ENCODE data around the gene ZMYND8.
"Not testable (repeated sequence)": the region's sequence is repeated elsewhere in the genome, so short reads cannot be mapped to it uniquely, and the experiment has no call there.

ZMYND8 gene

DNA sequence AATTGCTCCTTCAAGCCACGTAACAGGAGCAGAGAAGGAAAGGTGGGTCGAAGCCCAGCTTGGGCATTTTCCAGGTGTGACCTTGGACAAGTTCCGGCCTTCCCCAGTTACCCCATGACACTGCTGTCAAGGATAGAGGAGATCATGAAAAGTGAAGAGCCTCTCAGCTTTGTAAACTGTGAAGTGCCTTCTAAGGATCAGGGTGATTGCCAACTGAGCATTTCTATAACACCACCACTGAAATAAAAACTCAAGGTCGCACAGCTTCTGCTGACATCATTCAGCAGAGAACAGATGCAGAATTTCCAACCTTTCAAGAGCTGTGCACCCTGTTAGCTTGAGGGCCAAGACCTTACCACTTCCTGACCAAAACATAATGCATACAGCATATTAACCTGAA, 24.0 kb upstream of the ZMYND8 start:
- no peak overlapping the region for H3K4me2 ChIP-seq (ENCODE audit: insufficient read depth, low read length, poor library complexity, severe bottlenecking)
- H3K79me1 ChIP-seq (ENCODE audit: low read depth, low read length) = no peaks in the 10 kb centered on the region
- no peak overlapping the region for H3K18ac ChIP-seq (ENCODE audit: low read length)
- H3K23ac ChIP-seq (ENCODE audit: low read depth, low read length, poor library complexity) = no peak overlapping the region
- H2BK120ac ChIP-seq (ENCODE audit: low read depth, low read length) = no peak overlapping the region
- H2AK5ac ChIP-seq (ENCODE audit: low read depth, low read length) = no peak overlapping the region
- no peak overlapping the region for H4K91ac ChIP-seq (ENCODE audit: low read depth, low read length, poor library complexity)
- peaks cover 8 to 12% of the 10 kb centered on the region in 2 donors for H3K4me1 ChIP-seq (ENCODE audit: control insufficient read depth in 2 of 2, insufficient read depth in 1 of 2, low read depth in 1 of 2, low read length in 2 of 2)
- no peaks in the 10 kb centered on the region for H3K27me3 ChIP-seq (ENCODE audit: control insufficient read depth in 3 of 3, insufficient read depth in 3 of 3, low read depth in 1 of 3, low read length in 3 of 3)
- no peak overlapping the region for H3K4me3 ChIP-seq (ENCODE audit: low read length in 2 of 2)
- no peak overlapping the region for H3K9ac ChIP-seq (ENCODE audit: low read depth, low read length, poor library complexity)
- H3K27ac ChIP-seq (replicated peaks; ENCODE audit: low read length) = no peak overlapping the region
- no peak for DNase-seq (ENCODE audit: low spot score)
- no peak overlapping the region for H2BK5ac ChIP-seq (ENCODE audit: low read length)
- H3K4ac ChIP-seq (ENCODE audit: low read length) = no peak overlapping the region
- no peak overlapping the region for H2BK12ac ChIP-seq (ENCODE audit: low read length)
- H2BK15ac ChIP-seq (ENCODE audit: low read length) = no peak overlapping the region
- H3K14ac ChIP-seq (ENCODE audit: low read length) = no peak overlapping the region
- no peak overlapping the region for H2AFZ ChIP-seq (ENCODE audit: low read length)
- H3K36me3 ChIP-seq (replicated peaks in 1 of 2; ENCODE audit: control insufficient read depth in 2 of 2, insufficient read depth in 2 of 2, low read length in 2 of 2) = no peaks in the 10 kb centered on the region
- H4K8ac ChIP-seq (ENCODE audit: low read depth, low read length) = no peak overlapping the region
- WGBS, 2 donors (ENCODE audit: extremely low coverage in 2 of 2, insufficient read length in 2 of 2, insufficient replicate concordance in 1 of 2) = no CpG with 5 or more reads among the region's 4 CpGs
- H3K9me3 ChIP-seq (replicated peaks in 1 of 2; ENCODE audit: control insufficient read depth in 2 of 2, insufficient read depth in 1 of 2, low read depth in 1 of 2, low read length in 2 of 2) = no peaks in the 10 kb centered on the region

DNA sequence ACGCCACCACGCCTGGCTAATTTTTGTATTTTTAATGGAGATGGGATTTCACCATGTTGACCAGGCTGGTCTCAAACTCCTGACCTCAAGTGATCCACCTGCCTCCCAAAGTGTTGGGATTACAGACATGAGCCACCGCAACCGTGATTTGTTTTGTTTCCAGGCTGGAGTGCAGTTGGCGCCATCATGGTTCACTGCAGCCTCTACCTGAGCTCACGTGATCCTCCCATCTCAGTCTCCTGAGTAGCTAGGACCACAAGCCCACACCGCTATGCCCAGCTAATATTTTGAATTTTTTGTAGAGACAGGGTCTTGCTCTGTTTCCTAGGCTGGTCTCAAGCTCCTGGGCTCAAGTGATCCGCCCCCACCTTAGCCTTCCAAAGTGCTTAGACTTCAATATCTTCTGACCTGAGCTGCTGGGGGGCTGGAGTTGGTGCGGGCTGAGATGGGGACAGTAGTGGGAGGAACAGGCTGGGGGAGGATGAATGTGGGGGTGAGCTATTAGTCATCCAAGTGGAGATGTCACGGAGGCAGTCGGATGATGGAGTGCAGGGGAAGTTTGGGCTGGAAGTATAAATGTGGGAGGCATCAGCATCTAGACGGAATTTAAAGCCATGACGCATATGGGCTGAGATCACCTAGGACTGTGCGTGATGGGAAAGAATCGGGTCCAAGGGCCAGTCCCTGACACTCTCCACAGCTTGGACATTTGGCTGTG, 23.1 kb upstream of the ZMYND8 start:
- Histone ChIP-seq H3K27ac (replicated peaks; ENCODE audit: low read length) (no peak overlapping the region), H3K23ac (ENCODE audit: low read depth, low read length, poor library complexity) (no peak overlapping the region)

DNA sequence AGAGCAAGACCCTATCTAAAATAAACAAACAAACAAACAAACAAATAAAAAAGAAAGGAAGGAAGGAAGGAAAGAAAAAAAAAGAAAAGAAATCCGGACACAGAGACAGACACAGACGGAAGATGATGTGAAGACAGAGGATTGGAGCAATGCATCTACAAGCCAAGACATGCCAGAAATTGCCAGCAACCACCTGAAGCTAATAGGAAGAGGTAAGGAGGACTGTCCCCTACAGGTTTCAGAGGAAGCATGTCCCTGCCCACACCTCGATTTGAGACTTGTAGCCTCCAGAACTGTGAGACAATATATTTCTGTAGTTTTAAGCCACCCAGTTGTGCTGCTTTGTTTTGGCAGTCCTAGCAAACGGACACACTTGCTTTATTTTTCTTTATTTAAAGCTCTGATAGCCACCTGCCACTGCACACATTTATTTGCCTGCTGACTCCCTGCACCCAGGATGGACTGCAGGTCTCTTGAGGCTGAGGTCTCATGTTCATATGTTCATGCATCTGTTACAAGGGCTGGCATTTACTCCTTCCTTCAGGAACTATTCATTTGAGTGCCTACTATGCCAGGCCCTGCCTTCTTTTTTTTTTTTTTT, 20.7 kb upstream of the ZMYND8 start:
- Histone ChIP-seq H3K9ac (ENCODE audit: low read depth, low read length, poor library complexity) (no peak overlapping the region), H3K4me2 (ENCODE audit: insufficient read depth, low read length, poor library complexity, severe bottlenecking) (no peak overlapping the region), H2BK120ac (ENCODE audit: low read depth, low read length) (no peak overlapping the region), H2BK15ac (ENCODE audit: low read length) (no peak overlapping the region), H2BK5ac (ENCODE audit: low read length) (no peak overlapping the region), H3K9me3 (replicated peaks in 1 of 2; ENCODE audit: control insufficient read depth in 2 of 2, insufficient read depth in 1 of 2, low read depth in 1 of 2, low read length in 2 of 2) (no peaks in the 10 kb centered on the region), H3K23ac (ENCODE audit: low read depth, low read length, poor library complexity) (no peak overlapping the region), H3K27me3 (ENCODE audit: control insufficient read depth in 3 of 3, insufficient read depth in 3 of 3, low read depth in 1 of 3, low read length in 3 of 3) (no peaks in the 10 kb centered on the region), H3K4ac (ENCODE audit: low read length) (no peak overlapping the region), H3K27ac (replicated peaks; ENCODE audit: low read length) (no peak overlapping the region), H4K91ac (ENCODE audit: low read depth, low read length, poor library complexity) (no peak overlapping the region), H3K18ac (ENCODE audit: low read length) (peak overlapping the region; percentile 57), H2AK5ac (ENCODE audit: low read depth, low read length) (no peak overlapping the region), H4K8ac (ENCODE audit: low read depth, low read length) (no peak overlapping the region), H3K36me3 (replicated peaks in 1 of 2; ENCODE audit: control insufficient read depth in 2 of 2, insufficient read depth in 2 of 2, low read length in 2 of 2) (no peaks in the 10 kb centered on the region), H3K79me1 (ENCODE audit: low read depth, low read length) (no peaks in the 10 kb centered on the region), H3K14ac (ENCODE audit: low read length) (no peak overlapping the region), H3K4me3 (ENCODE audit: low read length in 2 of 2) (no peak overlapping the region), H2BK12ac (ENCODE audit: low read length) (no peak overlapping the region), H2AFZ (ENCODE audit: low read length) (peak overlapping the region; percentile 56), H3K4me1 (ENCODE audit: control insufficient read depth in 2 of 2, insufficient read depth in 1 of 2, low read depth in 1 of 2, low read length in 2 of 2) (peaks cover 4 to 8% of the 10 kb centered on the region in 2 donors)
- no peak for DNase-seq (ENCODE audit: low spot score)
- no CpG with 5 or more reads among the region's 4 CpGs for WGBS, 2 donors (ENCODE audit: extremely low coverage in 2 of 2, insufficient read length in 2 of 2, insufficient replicate concordance in 1 of 2)

More for the DNA sequence above, 23.1 kb upstream of the ZMYND8 start:
- no peak overlapping the region for H3K4me3 ChIP-seq (ENCODE audit: low read length in 2 of 2)
- peak overlapping the region; percentile 58 for H2BK15ac ChIP-seq (ENCODE audit: low read length)
- no peak overlapping the region for H3K18ac ChIP-seq (ENCODE audit: low read length)
- no peak overlapping the region for H2AK5ac ChIP-seq (ENCODE audit: low read depth, low read length)
- no peak overlapping the region for H2BK12ac ChIP-seq (ENCODE audit: low read length)
- no peaks in the 10 kb centered on the region for H3K36me3 ChIP-seq (replicated peaks in 1 of 2; ENCODE audit: control insufficient read depth in 2 of 2, insufficient read depth in 2 of 2, low read length in 2 of 2)
- H3K4me2 ChIP-seq (ENCODE audit: insufficient read depth, low read length, poor library complexity, severe bottlenecking) = no peak overlapping the region
- no peaks in the 10 kb centered on the region for H3K79me1 ChIP-seq (ENCODE audit: low read depth, low read length)
- H3K4ac ChIP-seq (ENCODE audit: low read length) = no peak overlapping the region
- peak overlapping the region; percentile 72 for H2BK120ac ChIP-seq (ENCODE audit: low read depth, low read length)
- H2AFZ ChIP-seq (ENCODE audit: low read length) = no peak overlapping the region
- H3K14ac ChIP-seq (ENCODE audit: low read length) = no peak overlapping the region
- WGBS, 2 donors (ENCODE audit: extremely low coverage in 2 of 2, insufficient read length in 2 of 2, insufficient replicate concordance in 1 of 2) = no CpG with 5 or more reads among the region's 15 CpGs
- no peak overlapping the region for H2BK5ac ChIP-seq (ENCODE audit: low read length)
- no peak overlapping the region for H4K8ac ChIP-seq (ENCODE audit: low read depth, low read length)
- DNase-seq (ENCODE audit: low spot score) = no peak
- H4K91ac ChIP-seq (ENCODE audit: low read depth, low read length, poor library complexity) = no peak overlapping the region
- no peaks in the 10 kb centered on the region for H3K9me3 ChIP-seq (replicated peaks in 1 of 2; ENCODE audit: control insufficient read depth in 2 of 2, insufficient read depth in 1 of 2, low read depth in 1 of 2, low read length in 2 of 2)
- H3K9ac ChIP-seq (ENCODE audit: low read depth, low read length, poor library complexity) = no peak overlapping the region
- peaks cover 8 to 12% of the 10 kb centered on the region in 2 donors for H3K4me1 ChIP-seq (ENCODE audit: control insufficient read depth in 2 of 2, insufficient read depth in 1 of 2, low read depth in 1 of 2, low read length in 2 of 2)
- H3K27me3 ChIP-seq (ENCODE audit: control insufficient read depth in 3 of 3, insufficient read depth in 3 of 3, low read depth in 1 of 3, low read length in 3 of 3) = no peaks in the 10 kb centered on the region

DNA sequence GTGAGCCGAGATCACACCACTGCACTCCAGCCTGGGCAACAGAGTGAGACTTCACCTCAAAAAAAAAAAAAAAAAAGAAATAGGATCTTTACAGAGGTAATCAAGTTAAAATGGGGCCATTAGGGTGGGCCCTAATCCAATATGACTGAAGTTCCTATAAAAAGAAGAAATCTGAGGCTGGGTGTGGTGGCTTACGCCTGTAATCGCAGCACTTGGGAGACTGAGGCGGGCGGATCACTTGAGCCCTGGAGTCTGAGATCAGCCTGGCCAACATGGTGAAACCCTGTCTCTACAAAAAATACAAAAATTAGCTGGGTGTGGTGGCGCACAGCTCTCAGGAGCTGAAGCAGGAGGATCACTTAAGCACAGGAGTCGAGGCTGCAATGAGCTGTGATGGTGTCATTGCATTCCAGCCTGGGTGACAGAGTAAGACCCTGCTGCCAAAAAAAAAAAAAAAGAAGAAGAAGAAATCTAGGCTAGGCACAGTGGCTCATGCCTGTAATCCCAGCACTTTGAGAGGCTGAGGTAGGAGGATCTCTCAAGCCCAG, 19.7 kb upstream of the ZMYND8 start:
- not testable (repeated sequence) for H3K27me3 ChIP-seq (ENCODE audit: control insufficient read depth in 3 of 3, insufficient read depth in 3 of 3, low read depth in 1 of 3, low read length in 3 of 3); H2BK15ac ChIP-seq (ENCODE audit: low read length); H3K4me3 ChIP-seq (ENCODE audit: low read length in 2 of 2); H4K8ac ChIP-seq (ENCODE audit: low read depth, low read length); H3K4me1 ChIP-seq (ENCODE audit: control insufficient read depth in 2 of 2, insufficient read depth in 1 of 2, low read depth in 1 of 2, low read length in 2 of 2); H2BK5ac ChIP-seq (ENCODE audit: low read length); H3K23ac ChIP-seq (ENCODE audit: low read depth, low read length, poor library complexity); H3K4me2 ChIP-seq (ENCODE audit: insufficient read depth, low read length, poor library complexity, severe bottlenecking); H3K9me3 ChIP-seq (replicated peaks in 1 of 2; ENCODE audit: control insufficient read depth in 2 of 2, insufficient read depth in 1 of 2, low read depth in 1 of 2, low read length in 2 of 2); DNase-seq (ENCODE audit: low spot score); H2BK120ac ChIP-seq (ENCODE audit: low read depth, low read length); H3K4ac ChIP-seq (ENCODE audit: low read length); H2BK12ac ChIP-seq (ENCODE audit: low read length); H3K9ac ChIP-seq (ENCODE audit: low read depth, low read length, poor library complexity); H3K18ac ChIP-seq (ENCODE audit: low read length); H2AFZ ChIP-seq (ENCODE audit: low read length); H4K91ac ChIP-seq (ENCODE audit: low read depth, low read length, poor library complexity); H3K36me3 ChIP-seq (replicated peaks in 1 of 2; ENCODE audit: control insufficient read depth in 2 of 2, insufficient read depth in 2 of 2, low read length in 2 of 2); H3K27ac ChIP-seq (replicated peaks; ENCODE audit: low read length); H2AK5ac ChIP-seq (ENCODE audit: low read depth, low read length); H3K79me1 ChIP-seq (ENCODE audit: low read depth, low read length); H3K14ac ChIP-seq (ENCODE audit: low read length)
- WGBS, 2 donors (ENCODE audit: extremely low coverage in 2 of 2, insufficient read length in 2 of 2, insufficient replicate concordance in 1 of 2) = no CpG with 5 or more reads among the region's 7 CpGs

Data from neuronal stem cell (in vitro differentiated cells).